GM12892 (cell line): ENCODE measurements around the gene SF3B2.

ENCODE experiments used
- POLR2A ChIP-seq: IDR thresholded peaks from 2 replicates; pipeline ENCODE4 v1.6.1; 2011; ENCODE audit warnings: low read depth, low read length, control low read depth
- POLR2AphosphoS5 ChIP-seq: IDR thresholded peaks from 2 replicates; pipeline ENCODE4 v1.6.1; 2011; ENCODE audit warnings: low read depth, low read length, control low read depth
- TAF1 ChIP-seq: IDR thresholded peaks from 2 replicates; pipeline ENCODE4 v1.6.1; 2011; ENCODE audit warnings: low read depth, mild to moderate bottlenecking, control low read depth, low read length, borderline replicate concordance

DNA sequence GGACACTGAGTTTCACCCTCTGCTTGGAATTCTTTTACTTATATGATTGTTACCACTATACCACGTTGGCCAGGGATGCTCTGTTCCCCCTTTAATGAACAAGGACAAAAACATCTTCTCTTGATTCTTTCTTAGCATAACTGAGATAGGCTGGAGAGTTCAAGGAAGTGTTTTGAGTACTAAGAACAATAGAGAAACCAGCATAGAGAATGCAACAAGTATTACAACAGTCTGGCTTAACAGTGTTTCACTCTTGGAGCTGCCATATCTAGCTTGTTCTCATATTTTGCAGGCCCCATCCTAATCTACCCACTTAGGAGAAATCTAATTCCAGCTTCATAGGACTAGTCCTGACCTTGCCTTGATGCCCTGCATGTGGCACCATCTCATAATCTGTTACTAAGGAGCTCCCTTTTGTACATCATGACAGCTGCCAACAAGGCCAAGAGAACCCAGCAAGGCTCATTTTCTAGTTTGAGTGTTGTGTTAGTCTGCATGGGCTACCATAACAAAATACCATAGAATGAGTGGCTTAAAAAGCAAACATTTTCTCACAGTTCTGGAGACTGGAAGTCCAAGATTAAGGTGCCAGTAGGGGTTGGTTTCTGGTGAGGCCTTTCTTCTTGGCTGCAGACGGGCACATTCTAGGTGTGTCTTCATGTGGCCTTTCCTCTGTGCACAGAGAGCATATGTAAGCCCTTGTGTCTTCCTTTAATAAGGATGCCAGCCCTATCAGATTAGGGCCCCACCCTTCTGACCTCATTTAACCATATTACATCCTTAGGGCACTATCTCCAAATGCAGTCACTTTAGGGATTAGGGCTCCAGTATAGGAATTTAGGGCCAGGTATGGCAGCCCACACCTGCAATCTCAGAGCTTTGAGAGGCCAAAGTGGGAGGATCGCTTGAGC is 55.7 kb downstream of the SF3B2 start:
- TF ChIP-seq POLR2AphosphoS5 (no peak), POLR2A (no peak), TAF1 (no peak)
